ENCODE results near the gene ATXN7L1.

- TF ChIP-seq YY1 (IDR thresholded peaks at IDR 0.05; ENCODE audit: insufficient read depth, insufficient read length): no peak
- TF ChIP-seq ZNF274 (IDR thresholded peaks at IDR 0.05; ENCODE audit: low read depth, low read length): no peak
Observed at GRCh38 chr7:105712877-105713276, 163.5 kb downstream of the ATXN7L1 start.
